NCI-H748 (cell line): ENCODE data around the gene GRAP2.

Source experiments
- DNase-seq: peaks from one replicate; lab custom pipeline; 2025; ENCODE audit not compliant: unreplicated experiment; lab: John Stamatoyannopoulos, UW

The GRAP2 gene

DNA sequence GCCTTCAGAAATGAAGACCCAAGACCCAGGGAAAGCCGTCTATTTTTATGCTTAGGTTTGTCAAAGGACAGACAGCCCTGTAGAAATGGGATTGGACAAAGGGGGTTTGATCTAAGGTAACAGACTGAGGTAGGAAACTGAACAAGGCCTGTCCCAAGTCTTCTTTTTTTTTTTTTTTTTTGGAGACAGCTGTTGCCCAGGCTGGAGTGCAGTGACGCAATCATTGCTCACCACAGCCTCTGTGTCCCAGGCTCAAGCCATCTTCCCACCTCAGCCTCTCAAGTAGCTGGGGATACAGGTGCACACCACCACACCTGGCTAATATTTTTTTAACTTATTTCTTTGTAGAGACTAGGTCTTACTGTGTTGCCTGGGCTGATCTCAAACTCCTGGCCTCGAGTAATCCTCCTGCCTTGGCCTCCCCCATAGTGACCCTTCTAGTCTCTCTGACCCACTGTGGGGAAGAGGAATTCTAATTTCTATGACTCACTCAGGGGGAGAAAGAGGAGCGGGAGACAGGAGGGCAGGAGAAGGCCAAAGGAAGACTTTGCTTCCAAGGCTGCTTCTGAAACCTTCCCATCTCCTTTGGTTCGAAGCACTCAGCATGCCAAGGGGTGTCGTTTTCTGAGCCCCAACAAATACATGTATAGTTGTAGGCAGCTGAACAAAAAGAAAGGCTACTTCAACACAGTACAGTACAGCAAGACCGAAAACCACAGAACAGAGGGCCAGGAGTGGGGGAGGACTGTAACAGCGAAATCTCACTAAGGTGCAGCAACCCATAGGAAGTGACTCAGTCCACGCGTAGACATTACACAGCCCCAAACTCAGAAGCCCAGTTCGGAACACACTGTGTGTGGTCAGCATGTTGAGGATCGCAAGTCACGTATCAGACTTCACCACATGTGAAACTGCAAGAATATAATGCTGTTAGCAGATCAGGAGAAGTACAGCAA, 60.2 kb downstream of the GRAP2 start:
- DNase-seq = no peak

DNA sequence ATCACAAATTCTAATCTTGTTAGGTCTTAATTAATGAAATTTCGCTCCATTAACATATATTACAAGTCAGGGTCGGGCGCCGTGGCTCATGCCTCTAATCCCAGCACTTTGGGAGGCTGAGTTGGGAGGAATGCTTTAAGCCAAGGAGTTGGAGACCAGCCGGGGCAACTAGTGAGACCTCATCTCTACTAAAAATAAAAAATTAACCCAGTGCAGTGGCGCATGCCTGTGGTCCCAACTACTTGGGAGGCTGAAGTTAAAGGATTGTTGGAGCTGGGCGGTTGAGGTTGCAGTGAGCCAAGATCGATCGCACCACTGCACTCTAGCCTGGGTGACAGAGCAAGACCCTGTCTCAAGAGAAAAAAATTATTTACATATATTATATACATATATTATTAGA, 61.2 kb downstream of the GRAP2 start:
- DNase-seq = no peak

DNA sequence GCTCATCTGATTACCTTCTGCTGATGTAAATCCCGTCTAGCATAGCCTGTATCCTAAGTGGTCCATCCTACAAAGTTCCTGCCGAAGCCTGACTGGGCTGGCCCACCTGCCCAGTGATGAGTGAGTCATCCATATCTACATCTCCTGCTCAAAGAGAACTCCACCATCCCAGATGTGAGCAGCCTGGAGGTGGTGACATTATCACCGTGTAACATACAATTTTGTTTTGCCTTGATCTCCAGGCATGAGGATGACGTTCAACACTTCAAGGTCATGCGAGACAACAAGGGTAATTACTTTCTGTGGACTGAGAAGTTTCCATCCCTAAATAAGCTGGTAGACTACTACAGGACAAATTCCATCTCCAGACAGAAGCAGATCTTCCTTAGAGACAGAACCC, 64.9 kb downstream of the GRAP2 start:
- no peak for DNase-seq

DNA sequence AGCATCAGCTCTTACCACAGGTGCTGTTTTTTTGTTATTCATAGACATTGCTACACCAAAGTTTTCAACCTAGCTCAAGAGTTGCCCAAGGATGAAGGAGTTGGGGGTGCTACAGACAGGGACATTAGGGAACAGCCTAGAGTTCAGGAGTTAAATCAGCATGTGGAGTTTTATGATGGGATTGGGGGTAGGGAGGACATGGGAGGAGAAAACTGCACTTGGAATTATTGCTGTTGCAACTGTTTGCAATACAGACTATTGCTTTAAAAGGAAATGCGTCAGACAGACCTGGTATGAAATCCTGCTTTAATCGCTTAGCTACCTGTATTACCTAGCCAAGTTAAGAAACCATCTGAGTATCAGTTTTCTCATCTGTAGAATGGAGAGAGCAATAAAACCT, 65.6 kb downstream of the GRAP2 start:
- no peak for DNase-seq

DNA sequence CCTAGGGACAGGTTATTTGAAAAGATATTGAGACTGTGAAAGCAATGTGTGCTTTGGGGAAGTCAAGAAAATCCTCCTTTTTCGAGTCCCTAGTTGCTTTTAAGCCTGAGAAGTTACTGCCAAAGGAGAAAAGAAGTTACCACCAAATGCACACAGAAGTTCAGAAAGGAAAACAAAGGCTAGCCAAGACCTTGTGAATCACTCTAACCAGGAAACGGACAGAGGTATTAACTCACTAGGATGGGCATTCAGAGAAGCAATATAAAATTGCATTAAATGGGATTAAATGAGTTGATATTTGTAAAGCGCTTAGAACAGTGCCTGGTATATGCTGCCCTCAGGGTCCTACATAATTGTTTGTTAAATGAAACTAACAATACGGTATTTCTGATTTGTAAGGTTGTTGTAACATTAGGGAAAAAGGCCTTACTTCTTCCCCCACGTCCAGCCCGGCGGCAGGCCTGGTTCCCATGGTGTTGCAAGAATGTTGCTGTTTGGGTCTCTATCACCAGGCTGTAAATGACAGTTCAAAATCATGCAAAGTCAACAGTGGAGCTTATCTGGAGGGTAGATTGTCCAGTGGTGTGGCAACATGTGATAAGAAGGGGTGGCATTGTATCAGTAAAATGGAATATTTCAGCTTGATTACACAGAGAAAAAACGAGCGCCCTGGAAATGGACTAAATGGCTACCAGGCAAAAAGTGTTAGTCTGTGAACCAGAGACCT, 66.4 kb downstream of the GRAP2 start:
- DNase-seq = peak; percentile 31

DNA sequence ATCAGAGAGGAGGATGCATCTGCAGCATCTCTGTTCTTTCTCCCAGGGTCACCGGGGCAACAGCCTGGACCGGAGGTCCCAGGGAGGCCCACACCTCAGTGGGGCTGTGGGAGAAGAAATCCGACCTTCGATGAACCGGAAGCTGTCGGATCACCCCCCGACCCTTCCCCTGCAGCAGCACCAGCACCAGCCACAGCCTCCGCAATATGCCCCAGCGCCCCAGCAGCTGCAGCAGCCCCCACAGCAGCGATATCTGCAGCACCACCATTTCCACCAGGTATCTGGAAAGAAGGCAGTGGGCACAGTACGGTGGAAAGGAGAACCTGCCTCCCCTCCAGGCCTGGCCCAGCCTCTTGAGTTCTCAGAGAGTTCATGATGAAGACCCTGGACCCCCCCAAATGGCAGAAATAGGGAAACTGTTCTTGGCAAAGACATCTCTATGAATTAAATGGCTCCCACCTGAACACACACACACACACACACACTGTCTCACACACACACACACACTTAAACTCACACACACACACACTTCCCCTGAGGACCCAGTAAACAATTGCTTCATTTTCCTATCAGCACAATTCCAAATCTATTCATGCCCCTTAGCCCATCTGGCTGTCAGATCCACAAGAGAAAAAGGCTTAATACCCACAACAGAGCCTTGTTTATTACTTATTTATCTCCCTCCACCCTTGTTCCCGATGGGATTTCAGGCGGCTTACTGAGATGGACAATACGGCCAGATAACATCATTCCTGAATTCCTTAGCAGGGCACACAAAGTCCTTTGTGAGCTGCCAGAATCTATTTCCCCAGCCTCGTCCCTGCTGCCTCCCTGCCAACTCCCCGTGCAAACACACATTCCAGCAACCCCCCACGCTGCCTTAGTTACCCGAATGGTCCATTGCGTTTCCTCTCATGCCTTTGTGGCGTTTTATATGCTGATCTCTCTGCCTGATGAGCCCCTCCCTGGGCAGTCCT, 67.4 kb downstream of the GRAP2 start:
- no peak for DNase-seq

DNA sequence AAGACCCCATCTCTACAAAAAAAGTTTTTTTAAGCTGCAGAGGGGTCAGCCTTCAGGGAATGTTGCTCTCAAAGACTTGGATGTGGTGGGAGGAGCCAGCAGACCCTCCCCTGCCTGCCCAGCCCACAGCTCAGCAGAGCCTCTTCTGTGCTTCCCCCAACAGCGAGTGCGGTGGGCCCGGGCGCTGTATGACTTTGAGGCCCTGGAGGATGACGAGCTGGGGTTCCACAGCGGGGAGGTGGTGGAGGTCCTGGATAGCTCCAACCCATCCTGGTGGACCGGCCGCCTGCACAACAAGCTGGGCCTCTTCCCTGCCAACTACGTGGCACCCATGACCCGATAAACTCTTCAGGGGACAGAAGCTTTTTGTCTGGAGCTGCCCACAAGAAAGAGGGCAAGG, 69.9 kb downstream of the GRAP2 start:
- DNase-seq = no peak

DNA sequence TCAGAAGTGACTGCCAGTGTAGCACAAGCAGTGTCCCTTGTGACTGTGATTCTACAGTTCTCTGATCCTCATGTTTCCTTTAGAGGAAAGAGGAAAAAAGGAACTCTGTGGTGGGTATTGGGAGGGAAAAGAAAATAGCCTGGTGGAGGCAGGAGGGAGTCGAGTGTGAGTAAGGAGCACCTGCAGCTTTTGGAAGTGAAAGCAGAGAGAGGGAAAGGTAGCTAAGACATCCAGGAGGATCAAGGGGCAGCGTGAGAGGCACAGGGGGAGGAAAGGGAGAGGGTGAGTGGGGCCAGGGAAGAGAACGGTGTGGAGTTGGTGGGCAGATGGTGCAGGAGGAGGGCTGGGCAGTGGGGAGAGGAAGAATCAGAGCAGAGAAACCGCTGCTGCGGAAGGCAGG, 71.8 kb downstream of the GRAP2 start:
- no peak for DNase-seq

DNA sequence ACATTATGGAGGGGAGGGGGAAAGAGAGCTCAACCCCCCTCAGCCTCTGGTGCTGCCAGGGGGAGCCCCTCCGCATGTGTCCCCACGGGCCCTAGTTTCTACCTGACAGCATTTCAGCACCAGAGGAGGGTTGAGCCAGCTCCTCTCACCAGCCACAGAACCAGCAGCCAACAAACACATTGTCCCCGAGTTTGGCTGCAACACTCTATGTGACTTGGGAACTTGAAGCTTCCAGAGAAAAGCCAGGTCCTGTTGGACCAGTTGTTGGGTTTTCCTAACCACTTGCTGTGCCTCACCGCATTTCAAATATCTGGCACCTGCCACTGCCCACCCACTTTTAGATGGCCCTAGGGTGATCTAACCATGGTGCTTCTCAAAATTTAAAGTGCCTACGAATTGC, 72.8 kb downstream of the GRAP2 start:
- no peak for DNase-seq

DNA sequence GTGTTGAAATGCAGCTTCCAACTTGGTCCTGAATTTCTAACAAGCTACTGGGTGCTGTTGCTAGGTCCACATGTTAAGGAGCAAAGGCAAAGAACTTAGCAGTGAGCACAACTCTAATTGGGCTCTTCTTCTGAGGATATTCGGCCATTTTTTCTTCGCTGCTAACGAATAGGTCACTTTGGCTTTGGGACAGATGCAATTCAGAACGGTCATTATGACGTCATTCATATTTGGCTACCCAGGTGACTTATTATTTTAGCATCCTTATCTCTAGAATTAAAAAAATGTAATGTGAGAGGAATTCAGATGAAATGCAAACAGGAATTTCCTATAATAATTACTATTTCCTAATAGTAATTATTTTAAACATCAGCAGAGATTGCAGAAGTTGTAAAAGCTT, 73.2 kb downstream of the GRAP2 start:
- no peak for DNase-seq

DNA sequence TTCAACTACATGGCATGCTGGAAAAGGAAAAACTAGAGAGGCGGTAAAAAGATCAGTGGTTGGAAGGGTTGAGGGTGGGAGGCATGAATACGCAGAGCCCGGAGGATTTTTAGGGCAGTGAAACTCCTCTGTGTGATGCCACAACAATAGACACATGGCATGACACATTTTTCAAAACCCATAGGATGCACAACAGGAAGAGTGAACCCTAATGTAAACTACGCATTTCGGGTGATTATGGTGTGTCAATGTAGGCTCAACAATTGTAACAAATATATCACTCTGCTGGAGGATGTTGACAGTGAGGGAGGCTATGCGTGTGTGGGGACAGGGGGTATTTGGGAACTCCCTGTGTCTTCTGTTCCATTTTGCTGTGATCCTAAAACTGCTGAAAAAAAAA, 78.2 kb downstream of the GRAP2 start:
- no peak for DNase-seq

DNA sequence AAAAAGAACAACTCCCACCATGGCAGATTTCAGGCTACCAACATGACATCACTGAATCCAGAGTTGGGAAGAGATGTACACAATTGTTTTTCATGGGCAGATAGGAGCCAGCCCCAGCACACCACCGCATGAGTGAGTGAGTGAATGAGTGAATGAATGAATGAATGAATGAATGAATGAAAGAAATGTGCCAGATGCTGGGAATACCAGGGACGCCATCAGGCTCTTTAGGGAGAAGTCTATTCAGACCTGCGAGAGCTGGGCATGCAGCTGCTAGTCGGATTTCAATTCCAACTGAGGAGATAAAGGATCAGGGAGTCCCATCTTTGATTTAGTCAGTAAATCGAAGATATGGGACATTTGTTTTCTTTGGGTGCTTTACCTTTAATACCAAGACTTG, 78.6 kb downstream of the GRAP2 start:
- no peak for DNase-seq

DNA sequence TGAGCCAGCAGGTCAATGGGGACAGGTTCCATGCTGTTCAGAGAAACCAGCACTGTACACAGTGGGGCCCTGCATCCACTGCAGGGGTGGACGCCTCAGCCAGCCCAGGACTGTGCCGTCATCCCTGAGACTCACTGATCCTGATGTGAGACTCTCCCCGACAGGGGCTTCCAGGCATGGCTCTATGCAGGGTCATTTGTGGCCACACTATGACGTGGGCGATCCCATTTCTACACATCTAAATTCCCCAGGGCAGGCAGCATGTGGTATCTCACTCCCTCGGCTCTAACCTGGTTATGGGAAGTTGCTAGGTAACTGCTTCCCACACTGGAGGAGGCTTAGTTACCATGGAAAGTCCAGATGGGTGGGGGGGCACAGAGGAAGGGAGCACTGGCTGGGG, 79.7 kb downstream of the GRAP2 start:
- no peak for DNase-seq

DNA sequence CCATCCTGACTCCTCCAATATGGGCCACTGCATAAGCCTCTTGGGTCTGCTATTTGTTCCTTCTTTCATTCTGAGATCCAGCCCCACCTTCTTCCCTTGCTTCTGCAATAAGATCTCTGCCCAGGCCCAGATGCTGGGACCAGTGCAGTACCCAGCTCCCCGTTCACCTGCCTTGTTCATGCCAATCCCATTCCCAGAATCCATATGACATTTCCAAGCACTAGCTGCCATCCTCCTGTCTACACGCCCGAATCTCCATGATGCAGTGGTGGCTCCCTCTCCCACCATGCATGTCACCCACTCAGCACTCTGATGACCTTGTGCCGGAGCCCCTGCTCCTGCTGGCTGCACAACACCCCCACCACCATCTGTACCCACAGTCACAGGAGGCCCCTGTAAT, 82.5 kb downstream of the GRAP2 start:
- DNase-seq = no peak

DNA sequence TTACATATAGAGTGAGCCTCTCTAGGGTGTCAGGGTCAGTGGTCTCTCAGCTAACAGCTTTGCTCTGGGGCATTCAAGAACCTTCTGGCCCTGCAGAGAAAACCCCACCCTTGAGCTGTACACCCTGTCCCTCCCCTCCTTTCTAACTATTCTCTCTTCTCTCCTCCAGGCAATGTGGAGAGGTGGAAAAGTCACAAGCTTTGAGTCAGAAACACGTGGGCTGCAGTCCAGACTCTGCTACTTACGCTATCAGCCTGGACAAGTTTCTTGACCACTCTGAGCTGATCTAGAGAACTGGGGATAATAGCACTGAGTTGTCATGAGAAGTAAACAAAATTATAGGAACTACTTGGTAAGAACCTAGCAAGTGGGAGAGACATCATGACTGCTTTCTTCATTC, 83.1 kb downstream of the GRAP2 start:
- no peak for DNase-seq

DNA sequence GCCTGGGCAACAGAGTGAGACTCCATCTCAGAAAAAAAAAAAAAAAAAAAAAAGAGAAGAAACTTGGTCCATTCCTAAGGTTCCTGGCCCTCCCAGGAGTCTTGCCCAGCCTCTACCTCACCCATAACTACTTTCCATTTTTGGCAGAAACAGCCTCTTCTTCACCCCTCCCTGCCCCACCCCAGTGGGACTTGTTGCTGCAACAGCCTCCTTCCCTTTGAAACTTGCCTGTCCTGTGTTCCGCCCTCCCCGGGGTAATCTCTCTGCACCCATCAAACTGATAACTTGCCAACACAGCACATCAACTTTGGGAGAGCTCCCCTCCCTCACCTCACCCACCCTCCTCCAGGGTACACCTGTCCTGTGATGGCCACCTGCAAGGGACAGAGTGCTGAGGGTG, 83.9 kb downstream of the GRAP2 start:
- DNase-seq = no peak

DNA sequence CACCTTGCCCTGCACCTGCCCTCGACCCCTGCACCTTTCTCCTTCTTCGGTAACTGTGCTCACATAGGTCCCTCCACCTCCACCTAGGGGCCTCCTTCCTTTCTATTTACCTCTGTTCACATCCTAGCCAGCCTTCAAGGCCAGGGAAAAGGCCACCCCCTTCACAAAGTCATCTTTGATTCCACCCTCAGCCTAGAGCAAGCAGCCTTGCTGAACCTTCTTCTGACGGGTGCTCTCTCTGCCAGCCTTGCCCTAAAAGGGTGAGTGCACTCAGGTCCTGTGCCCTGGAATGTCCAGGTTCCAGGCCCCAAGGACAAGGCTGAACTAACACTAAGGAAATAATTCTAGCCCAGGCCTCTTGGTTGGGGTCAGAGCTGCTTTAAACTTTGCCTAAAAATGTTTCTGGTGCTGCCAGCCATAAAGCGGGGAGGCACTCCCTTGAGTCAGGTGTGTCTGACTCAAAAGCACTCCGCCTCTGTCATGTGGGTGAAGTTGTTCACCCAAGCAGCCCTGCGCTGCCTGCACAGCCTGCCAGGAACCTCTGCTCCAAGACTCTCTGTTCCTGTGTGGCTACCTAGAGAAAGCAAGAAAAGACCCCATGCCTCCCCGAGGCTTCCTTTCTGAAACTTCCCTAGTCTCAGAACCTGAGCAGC, 84.6 kb downstream of the GRAP2 start:
- DNase-seq = no peak

DNA sequence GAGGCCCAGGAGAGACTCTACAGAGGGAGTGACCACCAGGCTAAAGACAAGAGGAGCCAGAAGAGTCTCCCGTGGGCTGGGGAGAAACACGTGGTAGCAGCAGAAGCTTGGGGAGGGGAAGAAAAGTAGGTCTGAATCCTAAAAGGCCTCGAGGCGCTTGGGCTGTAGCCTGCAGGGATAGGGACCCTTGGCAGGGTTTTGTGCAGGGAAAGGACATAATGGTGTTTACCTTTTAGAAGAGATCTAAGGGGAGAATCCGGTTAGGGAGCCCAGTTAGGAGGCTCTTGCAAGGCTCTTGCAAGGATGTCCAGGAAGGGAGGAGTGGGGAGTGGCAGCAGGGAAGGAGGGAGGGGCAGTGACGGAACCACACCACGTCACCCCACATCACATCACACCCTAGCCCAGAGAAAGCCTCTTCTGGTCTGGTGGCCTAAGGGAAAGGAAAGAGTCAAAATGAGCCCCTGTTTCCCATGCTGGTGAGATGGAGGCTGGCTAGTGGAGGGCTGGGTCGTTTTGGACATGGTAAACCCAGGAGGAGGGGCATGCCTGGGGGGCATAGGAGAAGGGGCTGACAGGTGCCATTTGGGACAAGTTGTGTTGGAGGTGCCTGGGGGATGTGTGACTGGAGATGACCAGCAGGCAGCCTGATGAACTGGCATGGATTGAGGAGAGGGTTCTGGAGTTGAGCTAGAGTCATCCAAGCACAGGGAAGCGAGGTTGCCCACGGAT, 87.7 kb downstream of the GRAP2 start:
- no peak for DNase-seq

DNA sequence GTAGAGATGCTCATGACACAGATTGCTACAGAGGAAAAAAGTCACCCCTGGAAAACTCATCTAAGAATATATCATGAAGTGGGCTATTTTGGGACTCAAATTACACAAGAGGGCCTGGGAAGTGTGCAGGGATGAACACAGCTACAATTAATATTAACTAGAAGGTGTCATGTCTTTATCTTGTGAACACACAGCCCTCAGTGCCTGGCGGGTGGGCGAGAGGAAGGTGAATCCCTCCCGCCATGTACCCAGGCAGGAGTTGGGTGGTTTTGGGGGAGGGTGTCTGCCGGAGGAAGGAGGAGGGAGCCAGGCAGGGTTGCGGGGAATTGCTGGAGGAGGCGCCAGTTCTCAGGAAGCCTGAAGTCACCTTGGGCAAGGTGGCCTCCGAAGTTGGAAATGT, 88.7 kb downstream of the GRAP2 start:
- DNase-seq = no peak

DNA sequence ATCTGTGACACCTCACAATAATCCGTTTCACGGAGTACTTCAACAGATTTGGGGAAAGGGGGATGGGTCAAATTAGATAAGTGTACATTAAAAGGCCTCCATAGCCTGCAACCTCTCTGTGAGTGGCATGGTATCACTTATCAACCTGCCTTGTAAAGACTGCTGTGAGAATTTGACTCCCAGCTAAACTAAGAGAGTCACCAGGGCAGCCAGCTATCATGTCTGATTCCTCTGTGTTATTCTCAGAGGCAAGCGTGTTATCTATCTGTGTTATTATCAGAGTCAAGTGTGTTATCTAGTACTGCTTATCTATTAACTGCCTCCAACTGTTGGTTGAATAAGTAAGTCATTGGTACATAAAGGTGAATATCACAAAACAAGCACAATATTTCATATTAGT, 89.8 kb downstream of the GRAP2 start:
- DNase-seq = no peak
